Right atrium auricular region (tissue), 2 donors: Measurements from ENCODE around the gene CFH. TPM values are rescaled to one million over a fixed set of nuclear protein-coding genes. Genes with fewer than 3 reads are reported as not detected.

Experiments
- DNase-seq: peaks from one replicate; pipeline ENCODE4 v3.0.0-alpha.2; 2019; ENCODE audit warnings: low spot score
- H3K27ac ChIP-seq, 2 donors: fragments of 200-600 bp; sonication (generic); 1 replicate in 1 of 2; 2 replicates in 1 of 2; pipeline ENCODE4 v1.5.1; 2016 to 2019
- H3K27me3 ChIP-seq, 2 donors: fragments of 200-600 bp; sonication (generic); one replicate each; pipeline versions ENCODE4 v1.5.1 to v1.6.0; 2017 to 2019
- H3K36me3 ChIP-seq: fragments of 200-600 bp; sonication (generic); one replicate; pipeline ENCODE4 v1.5.1; 2016
- H3K4me1 ChIP-seq, 2 donors: fragments of 200-600 bp; sonication (generic); one replicate each; pipeline versions ENCODE4 v1.5.1 to v1.6.0; 2017 to 2019
- H3K4me3 ChIP-seq, 2 donors: fragments of 200-600 bp; sonication (generic); 1 replicate in 1 of 2; 2 replicates in 1 of 2; pipeline ENCODE4 v1.5.1; 2017 to 2019; ENCODE audit warnings: mild to moderate bottlenecking in 1 of 2, moderate library complexity in 1 of 2
- H3K9me3 ChIP-seq, 2 donors: fragments of 200-600 bp; sonication (generic); one replicate each; pipeline ENCODE4 v1.5.1; 2019
- total RNA-seq, 2 donors: library from RNA; depleted of rRNA; stranded (reverse); fragments of >200 nt; gene quantifications; one replicate each; pipeline ENCODE4 v1.1.0, GENCODE V29; 2016
- TF ChIP-seq, protein P1 (sequence below), 2 donors: fragments of 200-600 bp; sonication (generic); IDR thresholded peaks; one replicate each; pipeline ENCODE4 v1.5.1; 2019; ENCODE audit warnings: antibody characterized with exemption in 2 of 2

The CFH gene
- total RNA-seq: 100 to 1,000 TPM in 1 of 2 donors, 10 to 100 TPM in 1; 88.1 to 271 TPM

DNA sequence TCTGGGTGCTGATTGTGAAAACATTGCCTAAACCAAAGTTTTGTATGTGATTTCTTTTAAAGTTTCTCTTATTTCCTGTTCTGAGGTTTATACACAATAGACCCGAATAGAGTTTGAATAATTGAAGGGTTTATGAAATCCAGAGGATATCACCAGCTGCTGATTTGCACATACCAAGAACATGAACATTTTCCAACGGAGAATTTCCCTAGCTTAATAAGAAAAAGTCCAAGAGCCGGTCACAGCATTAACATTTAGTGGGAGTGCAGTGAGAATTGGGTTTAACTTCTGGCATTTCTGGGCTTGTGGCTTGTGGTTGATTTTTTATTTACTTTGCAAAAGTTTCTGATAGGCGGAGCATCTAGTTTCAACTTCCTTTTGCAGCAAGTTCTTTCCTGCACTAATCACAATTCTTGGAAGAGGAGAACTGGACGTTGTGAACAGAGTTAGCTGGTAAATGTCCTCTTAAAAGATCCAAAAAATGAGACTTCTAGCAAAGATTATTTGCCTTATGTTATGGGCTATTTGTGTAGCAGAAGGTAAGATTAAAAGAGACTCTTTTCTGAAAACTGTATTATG, at the start of gene CFH:
CFH (plus strand) TSS at position 407 of the 579 bp plus-strand sequence; CDS start at position 482, 75 bp downstream.
- H3K27ac ChIP-seq: peak within 1 kb of the TSS; percentile 33 to 44
- no peaks in the 10 kb centered on the region for H3K27me3 ChIP-seq
- DNase-seq: no peak
- peaks cover 0 to 4% of the 10 kb centered on the region in 2 donors for H3K4me1 ChIP-seq
- peak within 1 kb of the TSS; percentile 32 to 38 for H3K4me3 ChIP-seq
- H3K36me3 ChIP-seq: no peaks in the 10 kb centered on the region
- TF ChIP-seq, protein P1, sequence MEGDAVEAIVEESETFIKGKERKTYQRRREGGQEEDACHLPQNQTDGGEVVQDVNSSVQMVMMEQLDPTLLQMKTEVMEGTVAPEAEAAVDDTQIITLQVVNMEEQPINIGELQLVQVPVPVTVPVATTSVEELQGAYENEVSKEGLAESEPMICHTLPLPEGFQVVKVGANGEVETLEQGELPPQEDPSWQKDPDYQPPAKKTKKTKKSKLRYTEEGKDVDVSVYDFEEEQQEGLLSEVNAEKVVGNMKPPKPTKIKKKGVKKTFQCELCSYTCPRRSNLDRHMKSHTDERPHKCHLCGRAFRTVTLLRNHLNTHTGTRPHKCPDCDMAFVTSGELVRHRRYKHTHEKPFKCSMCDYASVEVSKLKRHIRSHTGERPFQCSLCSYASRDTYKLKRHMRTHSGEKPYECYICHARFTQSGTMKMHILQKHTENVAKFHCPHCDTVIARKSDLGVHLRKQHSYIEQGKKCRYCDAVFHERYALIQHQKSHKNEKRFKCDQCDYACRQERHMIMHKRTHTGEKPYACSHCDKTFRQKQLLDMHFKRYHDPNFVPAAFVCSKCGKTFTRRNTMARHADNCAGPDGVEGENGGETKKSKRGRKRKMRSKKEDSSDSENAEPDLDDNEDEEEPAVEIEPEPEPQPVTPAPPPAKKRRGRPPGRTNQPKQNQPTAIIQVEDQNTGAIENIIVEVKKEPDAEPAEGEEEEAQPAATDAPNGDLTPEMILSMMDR (IDR thresholded peaks at IDR 0.05): no peak
- H3K9me3 ChIP-seq: no peaks in the 10 kb centered on the region

DNA sequence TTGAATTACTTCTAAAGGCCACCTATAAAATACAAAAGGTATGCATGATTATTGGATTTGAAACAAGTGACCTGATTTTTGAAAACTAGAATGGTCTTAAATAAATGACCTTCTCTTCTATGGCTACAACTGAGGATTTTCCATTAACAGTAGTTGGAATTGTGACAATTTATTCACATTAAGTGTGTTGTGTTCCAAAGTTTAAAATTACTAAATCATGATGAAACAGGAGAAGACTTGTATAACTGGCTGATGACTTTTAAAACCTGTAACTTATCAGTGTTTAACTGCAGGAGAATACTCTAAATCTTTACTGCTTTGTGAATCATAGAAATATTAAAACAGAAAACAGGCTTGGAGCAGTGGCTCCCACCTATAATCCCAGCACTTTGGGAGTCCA, 48.2 kb upstream of the CFH start:
- Histone ChIP-seq H3K4me3 (no peak overlapping the region), H3K36me3 (no peaks in the 10 kb centered on the region), H3K27me3 (no peaks in the 10 kb centered on the region), H3K27ac (no peak overlapping the region), H3K4me1 (peaks cover 0 to 4% of the 10 kb centered on the region in 2 donors), H3K9me3 (no peaks in the 10 kb centered on the region)
- DNase-seq: no peak
- TF ChIP-seq, protein P1 (IDR thresholded peaks at IDR 0.05): no peak

DNA sequence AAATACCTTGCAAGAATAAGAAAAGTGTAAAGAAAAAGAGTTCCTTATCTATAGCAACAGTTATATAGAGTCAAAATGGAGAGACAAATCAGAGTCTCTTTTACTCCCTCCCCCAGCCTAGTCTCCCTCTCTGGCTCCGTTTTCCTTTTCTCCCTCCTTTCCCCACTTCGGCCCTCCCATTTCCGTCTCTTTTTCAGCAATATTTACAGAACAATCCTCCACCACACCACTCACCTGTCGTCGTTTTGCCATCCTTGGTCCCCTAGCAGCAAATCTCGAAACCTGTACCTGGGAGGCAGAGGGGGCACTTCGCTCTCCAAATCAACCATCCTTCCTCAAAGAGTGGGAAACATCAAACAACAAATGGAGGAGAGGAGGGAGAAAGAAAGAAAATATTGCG, 43.9 kb upstream of the CFH start:
- Histone ChIP-seq H3K4me3 (peak overlapping the region; percentile 40 to 53), H3K27ac (peak overlapping the region; percentile 65 to 70), H3K27me3 (no peaks in the 10 kb centered on the region), H3K36me3 (no peaks in the 10 kb centered on the region), H3K9me3 (no peaks in the 10 kb centered on the region), H3K4me1 (peaks cover 0 to 4% of the 10 kb centered on the region in 2 donors)
- TF ChIP-seq, protein P1 (IDR thresholded peaks at IDR 0.05): no peak
- no peak for DNase-seq

DNA sequence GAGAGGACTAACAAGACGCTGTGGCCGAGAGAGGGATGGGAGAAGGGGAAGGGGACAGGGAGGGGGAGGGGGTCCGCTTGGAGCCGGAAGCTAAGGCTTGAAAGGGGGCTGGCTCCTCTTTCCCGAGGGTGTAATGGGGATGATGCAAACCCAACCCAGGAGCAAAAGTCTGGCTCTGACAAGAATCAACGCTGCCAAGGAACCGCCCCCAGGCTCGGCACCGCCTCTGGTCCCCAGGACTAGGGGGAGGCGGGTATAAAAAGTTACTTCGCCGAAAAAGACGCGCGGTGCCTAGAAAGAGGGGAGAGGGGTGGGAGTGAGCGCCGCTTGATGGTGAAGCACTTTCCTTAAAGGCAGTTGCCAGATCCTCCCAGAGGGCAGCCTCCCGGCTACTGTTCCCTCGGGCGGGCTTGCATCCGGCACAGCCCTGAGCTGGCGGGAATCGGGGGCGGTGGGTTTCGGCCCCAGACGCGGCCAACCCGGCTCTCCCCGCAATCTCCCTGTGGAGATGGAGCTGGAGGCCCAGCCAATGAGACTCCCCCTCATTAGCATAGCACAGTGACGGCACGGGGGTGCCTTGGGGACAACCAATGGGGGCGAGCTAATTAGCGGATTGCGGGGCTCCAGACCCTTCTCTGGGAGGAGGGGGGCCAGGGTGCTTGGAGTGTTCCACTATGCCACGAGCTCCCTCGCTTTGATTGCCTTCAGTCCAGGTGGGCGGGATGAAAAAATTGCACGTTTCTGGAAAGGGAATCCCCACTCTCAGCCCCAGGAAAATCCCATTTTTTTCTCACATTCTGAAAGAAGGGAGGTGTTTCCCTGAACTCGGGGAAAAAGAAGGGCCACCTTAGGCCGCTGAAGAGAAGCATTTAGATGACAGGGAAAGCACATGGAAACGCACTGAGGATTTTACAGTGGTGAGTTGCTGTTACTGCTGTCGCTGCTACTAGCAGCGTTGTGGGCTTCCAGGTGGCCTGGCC, 43.2 kb upstream of the CFH start, which contains the start of gene KCNT2:
KCNT2 (minus strand) TSS at position 51 of the 980 bp plus-strand sequence. CDS start 131 bp downstream, outside the sequence.
- Histone ChIP-seq H3K4me1 (peaks cover 0 to 4% of the 10 kb centered on the region in 2 donors), H3K27ac (peak within 1 kb of the TSS; percentile 65 to 70), H3K9me3 (no peaks in the 10 kb centered on the region), H3K4me3 (peak within 1 kb of the TSS; percentile 40 to 53), H3K36me3 (no peaks in the 10 kb centered on the region), H3K27me3 (no peaks in the 10 kb centered on the region)
- TF ChIP-seq, protein P1 (IDR thresholded peaks at IDR 0.05): no peak
- DNase-seq: peak; percentile 76

DNA sequence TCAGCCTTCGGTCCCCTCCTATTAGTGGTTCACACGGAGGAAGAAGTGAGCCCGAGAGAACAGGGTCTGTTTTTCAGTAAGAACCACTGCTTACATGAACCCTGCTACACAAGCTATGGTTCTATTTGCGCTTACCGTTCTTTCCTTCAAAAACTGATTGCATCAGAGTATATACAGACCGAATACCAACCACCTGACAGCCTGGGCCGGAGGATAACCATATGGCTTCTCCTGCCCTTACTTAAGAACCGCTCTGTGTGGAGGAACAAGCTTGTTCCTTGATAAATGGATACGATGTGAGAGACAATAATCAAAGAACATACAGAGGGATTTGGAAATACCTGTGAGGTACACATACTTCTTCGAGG, 42.5 kb upstream of the CFH start:
- Histone ChIP-seq H3K4me3 (peak overlapping the region in 1 of 2 donors; percentile 53), H3K9me3 (no peaks in the 10 kb centered on the region), H3K27me3 (no peaks in the 10 kb centered on the region), H3K4me1 (peaks cover 0 to 4% of the 10 kb centered on the region in 2 donors), H3K27ac (peak overlapping the region; percentile 65 to 70), H3K36me3 (no peaks in the 10 kb centered on the region)
- TF ChIP-seq, protein P1 (IDR thresholded peaks at IDR 0.05): no peak
- DNase-seq: no peak
